Astrocyte of the spinal cord (primary cell): ENCODE results near the gene GRB14.
"Not testable (repeated sequence)": the region's sequence is repeated elsewhere in the genome, so short reads cannot be mapped to it uniquely, and the experiment has no call there.

Experiments
- DNase-seq: peaks from one replicate; pipeline ENCODE4 v3.0.0; 2011; ENCODE audit warnings: low read depth, low spot score
- H3K4me3 ChIP-seq: 2 replicates; pipeline ENCODE4 v1.5.1; 2011; ENCODE audit warnings: low read depth, mild to moderate bottlenecking, low read length, moderate library complexity
- CTCF ChIP-seq: IDR thresholded peaks from 2 replicates; pipeline ENCODE4 v1.5.1; 2012; ENCODE audit warnings: low read depth, mild to moderate bottlenecking, low read length, inconsistent platforms
- in situ Hi-C: cut with HindIII; loops from 2 replicates; pipeline ENCODE4 v1.10.0; 2017; ENCODE audit warnings: low sequenced_read_pairs

Gene GRB14

GRCh38 chr2:164642946-164643555 is 21.8 kb upstream of the GRB14 start:
- TF ChIP-seq CTCF: no peak
- no peak for DNase-seq
- in situ Hi-C loops: no loop called here
- H3K4me3 ChIP-seq: no peak overlapping the region

- TF ChIP-seq CTCF: no peak
- no peak overlapping the region for H3K4me3 ChIP-seq
- in situ Hi-C loops: no loop called here
- no peak for DNase-seq
These were observed 21.0 kb upstream of the GRB14 start for GRCh38 chr2:164642268-164642667.

GRCh38 chr2:164628319-164628718 is 7.0 kb upstream of the GRB14 start:
- in situ Hi-C loops, DNase-seq, H3K4me3 ChIP-seq: not testable (repeated sequence)

- no peak for TF ChIP-seq CTCF
- DNase-seq: peak; percentile 36
- in situ Hi-C loops: no loop called here
- no peak overlapping the region for H3K4me3 ChIP-seq
These were observed 4.2 kb upstream of the GRB14 start for GRCh38 chr2:164625378-164625971.

- DNase-seq: no peak
- no peak for TF ChIP-seq CTCF
- no peak overlapping the region for H3K4me3 ChIP-seq
- in situ Hi-C loops: no loop called here
These were observed 3.0 kb upstream of the GRB14 start for GRCh38 chr2:164624316-164624715.

GRCh38 chr2:164622338-164623106 is 1.2 kb upstream of the GRB14 start:
- in situ Hi-C loops: no loop called here
- DNase-seq: no peak
- no peak for TF ChIP-seq CTCF
- no peak overlapping the region for H3K4me3 ChIP-seq

- in situ Hi-C loops: no loop called here
- peak overlapping the region; percentile 48 for H3K4me3 ChIP-seq
- TF ChIP-seq CTCF: no peak
These were observed 453 bp upstream of the GRB14 start for GRCh38 chr2:164621764-164622105.

More at GRCh38 chr2:164621764-164622105, 453 bp upstream of the GRB14 start:
- no peak for DNase-seq
